Keratinocyte (primary cell): ENCODE data around the gene FKBP11. TPM values are rescaled to one million over a fixed set of nuclear protein-coding genes. Genes with fewer than 3 reads are reported as not detected.

ENCODE experiments used
- DNase-seq: peaks from one replicate; pipeline ENCODE4 v3.0.0-alpha.2; 2011; ENCODE audit warnings: low read depth, missing footprints, low spot score
- FAIRE-seq: peaks from 2 replicates; lab custom pipeline; 2011; peaks lifted over from hg19 to GRCh38; lab: Jason Lieb, UNC
- H2AFZ ChIP-seq: 2 replicates; pipeline ENCODE4 v1.6.0; 2012; ENCODE audit warnings: low read length, control low read depth, inconsistent platforms; ENCODE audit not compliant: control insufficient read depth
- H3K27ac ChIP-seq: 2 replicates; pipeline ENCODE4 v1.5.1; 2011; ENCODE audit warnings: low read length; ENCODE audit not compliant: control insufficient read depth, insufficient read depth
- H3K27me3 ChIP-seq: 3 replicates; pipeline ENCODE4 v1.6.0; 2011; ENCODE audit warnings: low read length; ENCODE audit not compliant: control insufficient read depth, insufficient read depth; ENCODE audit errors: extremely low read depth
- H3K36me3 ChIP-seq, 2 experiments: 2 replicates in 1 of 2; 3 replicates in 1 of 2; pipeline ENCODE4 v1.5.1; 2011; ENCODE audit warnings: low read length in 2 of 2, mild to moderate bottlenecking in 1 of 2; ENCODE audit not compliant: control insufficient read depth in 2 of 2, insufficient read depth in 2 of 2; ENCODE audit errors: extremely low read depth in 1 of 2
- H3K4me1 ChIP-seq: 3 replicates; pipeline ENCODE4 v1.5.1; 2011; ENCODE audit warnings: low read length; ENCODE audit not compliant: control insufficient read depth, insufficient read depth; ENCODE audit errors: extremely low read depth
- H3K4me2 ChIP-seq: 3 replicates; pipeline ENCODE4 v1.6.0; 2011; ENCODE audit warnings: low read depth, low read length; ENCODE audit not compliant: control insufficient read depth, insufficient read depth; ENCODE audit errors: extremely low read depth
- H3K4me3 ChIP-seq, 3 experiments: fragments of 200-600 bp in 1 of 3; sonication (generic) in 1 of 3; 2 replicates in 2 of 3; 3 replicates in 1 of 3; pipeline ENCODE4 v1.5.1; 2011 to 2016; ENCODE audit warnings: low read length in 3 of 3, mild to moderate bottlenecking in 3 of 3, control low read depth in 2 of 3, inconsistent platforms in 1 of 3, low read depth in 1 of 3, mixed read lengths in 1 of 3, mixed run types in 1 of 3, moderate library complexity in 1 of 3; ENCODE audit not compliant: control insufficient read depth in 2 of 3, insufficient read depth in 2 of 3; ENCODE audit errors: extremely low read depth in 1 of 3
- H3K79me2 ChIP-seq: 2 replicates; pipeline ENCODE4 v1.6.0; 2012; ENCODE audit warnings: low read length; ENCODE audit not compliant: control insufficient read depth, insufficient read depth
- H3K9ac ChIP-seq: 3 replicates; pipeline ENCODE4 v1.6.0; 2011; ENCODE audit warnings: low read length; ENCODE audit not compliant: control insufficient read depth, insufficient read depth; ENCODE audit errors: extremely low read depth
- H3K9me1 ChIP-seq: 3 replicates; pipeline ENCODE4 v1.6.0; 2011; ENCODE audit warnings: low read length; ENCODE audit not compliant: control insufficient read depth, insufficient read depth; ENCODE audit errors: extremely low read depth
- H3K9me3 ChIP-seq: 2 replicates; pipeline ENCODE4 v1.5.1; 2012; ENCODE audit warnings: low read depth, low read length; ENCODE audit not compliant: control insufficient read depth
- H4K20me1 ChIP-seq: 3 replicates; pipeline ENCODE4 v1.6.0; 2011; ENCODE audit warnings: low read length; ENCODE audit not compliant: control insufficient read depth, insufficient read depth; ENCODE audit errors: extremely low read depth
- EZH2 ChIP-seq: IDR thresholded peaks from one replicate; pipeline ENCODE4 v1.6.1; 2012; ENCODE audit warnings: inconsistent platforms, mild to moderate bottlenecking, low read length, moderate library complexity
- dilution Hi-C: fragments of 300-500 bp; cut with MboI; formaldehyde crosslinking; loops from one replicate; pipeline ENCODE4 v1.7.0; 2020; ENCODE audit warnings: low sequenced_read_pairs; ENCODE audit not compliant: extremely low pct_ligation_motif_present
- polyA plus RNA-seq, 5 experiments: library from polyadenylated mRNA; depleted of rRNA in 3 of 5; stranded (reverse) in 3 of 5; stranded (forward) in 1 of 5; unstranded in 1 of 5; fragments of >200 nt; gene quantifications; 1 replicate in 1 of 5; 2 replicates in 3 of 5; 3 replicates in 1 of 5; pipeline versions ENCODE4 v1.2.1 to v1.2.3, GENCODE V29; 2011 to 2012; ENCODE audit warnings: missing spikeins in 2 of 5, low read depth in 1 of 5, low replicate concordance in 1 of 5
- TF ChIP-seq, protein P1 (sequence below), 3 experiments: IDR thresholded peaks in 1 of 3; conservative IDR thresholded peaks in 1 of 3; optimal IDR thresholded peaks in 1 of 3; 2 replicates in 2 of 3; 3 replicates in 1 of 3; pipeline versions ENCODE3 to v1.5.1; 2011; ENCODE audit warnings: low read length in 3 of 3, mild to moderate bottlenecking in 3 of 3, moderate library complexity in 2 of 3, control low read depth in 1 of 3, inconsistent platforms in 1 of 3; ENCODE audit not compliant: insufficient read depth in 2 of 3; ENCODE audit errors: extremely low read depth in 1 of 3

Gene FKBP11
- polyA plus RNA-seq, 1 donor (not counting 4 experiments of a cell fraction or from before 2014, with no cell fraction given) = 18.4 TPM

GRCh38 chr12:48943221-48943620 lies 17.9 kb upstream of the FKBP11 start:
- Histone ChIP-seq H3K36me3 (peaks cover 28 to 34% of the 10 kb centered on the region in 2 experiments), H2AFZ (no peak overlapping the region), H3K9me3 (no peaks in the 10 kb centered on the region), H3K4me3 (no peak overlapping the region), H3K27me3 (no peaks in the 10 kb centered on the region), H3K4me1 (peaks cover 18% of the 10 kb centered on the region), H3K9ac (no peak overlapping the region), H4K20me1 (peaks cover 17% of the 10 kb centered on the region), H3K9me1 (no peaks in the 10 kb centered on the region), H3K4me2 (peak overlapping the region; percentile 51), H3K27ac (no peak overlapping the region), H3K79me2 (peaks cover 56% of the 10 kb centered on the region)
- dilution Hi-C loops = no loop called here
- FAIRE-seq (peak; percentile 69), DNase-seq (no peak)
- TF ChIP-seq, protein P1, sequence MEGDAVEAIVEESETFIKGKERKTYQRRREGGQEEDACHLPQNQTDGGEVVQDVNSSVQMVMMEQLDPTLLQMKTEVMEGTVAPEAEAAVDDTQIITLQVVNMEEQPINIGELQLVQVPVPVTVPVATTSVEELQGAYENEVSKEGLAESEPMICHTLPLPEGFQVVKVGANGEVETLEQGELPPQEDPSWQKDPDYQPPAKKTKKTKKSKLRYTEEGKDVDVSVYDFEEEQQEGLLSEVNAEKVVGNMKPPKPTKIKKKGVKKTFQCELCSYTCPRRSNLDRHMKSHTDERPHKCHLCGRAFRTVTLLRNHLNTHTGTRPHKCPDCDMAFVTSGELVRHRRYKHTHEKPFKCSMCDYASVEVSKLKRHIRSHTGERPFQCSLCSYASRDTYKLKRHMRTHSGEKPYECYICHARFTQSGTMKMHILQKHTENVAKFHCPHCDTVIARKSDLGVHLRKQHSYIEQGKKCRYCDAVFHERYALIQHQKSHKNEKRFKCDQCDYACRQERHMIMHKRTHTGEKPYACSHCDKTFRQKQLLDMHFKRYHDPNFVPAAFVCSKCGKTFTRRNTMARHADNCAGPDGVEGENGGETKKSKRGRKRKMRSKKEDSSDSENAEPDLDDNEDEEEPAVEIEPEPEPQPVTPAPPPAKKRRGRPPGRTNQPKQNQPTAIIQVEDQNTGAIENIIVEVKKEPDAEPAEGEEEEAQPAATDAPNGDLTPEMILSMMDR (optimal IDR thresholded peaks at IDR 0.05 in 1 of 3, IDR thresholded peaks at IDR 0.05 in 1 of 3, conservative IDR thresholded peaks at IDR 0.05 in 1 of 3; ENCODE audit: extremely low read depth in 1 of 3, insufficient read depth in 2 of 3, low read length in 3 of 3) = no peak
- TF ChIP-seq EZH2 = no peak

- H2AFZ ChIP-seq = no peak overlapping the region
- H3K9me3 ChIP-seq = no peaks in the 10 kb centered on the region
- no peak for TF ChIP-seq EZH2
- TF ChIP-seq, protein P1 (optimal IDR thresholded peaks at IDR 0.05 in 1 of 3, IDR thresholded peaks at IDR 0.05 in 1 of 3, conservative IDR thresholded peaks at IDR 0.05 in 1 of 3; ENCODE audit: extremely low read depth in 1 of 3, insufficient read depth in 2 of 3, low read length in 3 of 3) = no peak
- H3K79me2 ChIP-seq = peaks cover 35% of the 10 kb centered on the region
- H3K4me2 ChIP-seq = no peak overlapping the region
- H3K36me3 ChIP-seq = peaks cover 44 to 52% of the 10 kb centered on the region in 2 experiments
- H3K27ac ChIP-seq = no peak overlapping the region
- no peak for FAIRE-seq
- dilution Hi-C loops = no loop called here
- peaks cover 17% of the 10 kb centered on the region for H4K20me1 ChIP-seq
- no peaks in the 10 kb centered on the region for H3K27me3 ChIP-seq
- H3K9ac ChIP-seq = no peak overlapping the region
- DNase-seq = no peak
- H3K9me1 ChIP-seq = no peaks in the 10 kb centered on the region
- peaks cover 15% of the 10 kb centered on the region for H3K4me1 ChIP-seq
- no peak overlapping the region for H3K4me3 ChIP-seq
Measured at GRCh38 chr12:48940181-48940580, 14.9 kb upstream of the FKBP11 start.
